Activated gamma-delta T cell (primary cell): Measurements from ENCODE around the gene RNU11.
"Not testable (repeated sequence)": the region's sequence is repeated elsewhere in the genome, so short reads cannot be mapped to it uniquely, and the experiment has no call there.

Experiments used
- DNase-seq: peaks from one replicate; lab custom pipeline; 2025; lab: John Stamatoyannopoulos, UW

RNU11 gene

GRCh38 chr1:28663871-28664470, 15.6 kb downstream of the RNU11 start:
- DNase-seq = no peak

GRCh38 chr1:28666806-28667205, 18.4 kb downstream of the RNU11 start:
- no peak for DNase-seq

DNA sequence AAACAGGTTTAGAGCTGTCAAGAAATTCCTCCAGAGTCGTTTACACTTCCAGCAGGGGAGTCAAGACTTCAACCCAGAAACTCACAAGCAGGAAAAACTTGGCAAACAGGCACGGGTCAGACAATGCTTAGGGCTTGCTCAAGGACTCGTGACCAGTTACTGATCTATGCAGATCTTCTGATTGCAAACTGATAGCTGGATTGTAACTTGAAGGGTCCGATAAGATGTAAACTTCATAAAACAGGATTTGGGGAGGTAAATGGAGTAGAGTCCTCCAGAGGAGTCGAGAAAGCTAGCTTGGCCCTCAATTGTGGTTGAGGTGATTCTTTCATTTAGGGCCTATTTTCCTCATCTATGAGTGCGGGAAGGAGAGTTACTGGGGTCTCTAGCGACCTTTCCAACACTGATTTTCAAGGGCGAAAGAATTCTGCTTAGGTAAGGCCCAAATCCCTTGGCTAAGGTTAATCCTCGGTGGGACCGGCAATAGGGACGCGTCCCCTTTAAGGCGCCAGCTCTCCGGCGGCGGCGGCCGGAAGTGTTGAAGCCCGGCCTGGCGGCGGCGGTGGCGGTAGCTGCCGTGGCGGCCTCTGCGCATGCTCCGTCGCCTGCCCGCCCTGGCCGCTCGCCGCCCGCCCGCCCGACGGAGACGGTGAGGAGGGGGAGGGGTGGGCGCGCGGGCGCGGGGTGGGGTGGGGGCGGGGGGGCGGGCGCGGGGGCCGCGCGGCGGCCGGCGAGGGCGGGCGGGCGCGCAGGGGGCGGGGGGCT, 20.0 kb downstream of the RNU11 start, which contains the start of gene GMEB1:
Gene GMEB1, plus strand, starts transcription at position 594 of the 765 bp plus-strand sequence. CDS start 14,829 bp downstream, outside the sequence.
- DNase-seq = peak; percentile 82

GRCh38 chr1:28668956-28669723, 20.7 kb downstream of the RNU11 start:
- DNase-seq = peak; percentile 75

DNA sequence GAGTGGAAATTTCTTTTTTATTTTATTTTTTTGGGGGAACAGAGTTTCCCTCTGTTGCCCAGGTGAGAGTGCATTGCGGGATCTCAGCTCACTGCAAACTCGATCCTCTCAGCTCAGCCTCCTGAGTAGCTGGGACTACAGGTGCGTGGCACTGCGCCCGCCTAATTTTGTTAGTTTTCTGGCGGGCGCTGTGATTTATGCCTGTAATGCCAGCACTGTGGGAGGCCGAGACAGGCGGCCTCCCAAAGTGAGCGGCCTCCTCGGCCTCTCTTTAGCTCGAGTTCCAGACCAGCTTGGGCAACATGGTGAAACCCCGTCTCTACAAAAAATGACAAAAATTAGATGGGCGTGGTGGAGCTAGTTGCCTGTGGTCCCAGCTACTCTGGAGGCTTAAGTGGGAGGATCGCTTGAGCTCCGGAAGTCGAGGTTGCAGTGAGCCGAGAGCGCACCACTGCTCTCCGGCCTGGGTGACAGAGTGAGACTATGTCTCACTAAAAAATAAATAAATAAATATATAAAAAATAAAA, 22.9 kb downstream of the RNU11 start:
- DNase-seq = no peak

DNA sequence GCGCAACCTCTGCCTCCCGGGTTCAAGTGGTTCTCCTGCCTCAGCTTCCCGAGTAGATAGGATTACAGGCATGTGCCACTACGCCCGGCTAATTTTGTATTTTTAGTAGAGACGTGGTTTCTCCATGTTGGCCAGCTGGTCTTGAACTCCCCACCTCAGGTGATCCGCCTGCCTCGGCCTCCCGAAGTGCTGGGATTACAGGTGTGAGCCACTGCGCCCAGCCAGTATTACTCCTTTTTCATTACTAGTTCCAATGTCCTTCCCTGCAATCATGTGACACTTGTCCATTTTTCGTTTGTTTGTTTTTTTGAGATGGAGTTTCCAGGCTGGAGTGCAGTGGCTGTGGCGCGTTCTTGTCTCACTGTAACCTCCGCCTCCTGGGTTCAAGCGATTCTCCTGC, 24.6 kb downstream of the RNU11 start:
- not testable (repeated sequence) for DNase-seq

- DNase-seq = no peak
Observed at GRCh38 chr1:28675924-28676257, 27.5 kb downstream of the RNU11 start.

DNA sequence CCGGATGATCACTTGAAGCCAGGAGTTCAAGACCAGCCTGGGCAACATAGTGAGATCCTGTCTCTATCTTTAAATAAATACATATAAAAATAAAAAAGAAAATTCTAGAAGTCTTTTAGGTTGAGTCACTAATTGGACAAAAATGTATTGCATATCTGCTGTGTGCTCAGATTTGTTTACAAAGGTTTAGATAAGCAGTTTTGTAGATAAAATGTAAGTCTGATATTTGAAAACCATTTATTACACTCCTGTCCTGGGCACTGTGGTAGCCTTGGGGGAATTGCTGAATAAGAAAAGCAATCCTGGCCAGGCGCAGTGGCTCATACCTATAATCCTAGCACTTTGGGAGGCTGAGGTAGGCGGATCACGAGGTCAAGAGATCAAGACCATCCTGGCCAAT, 31.8 kb downstream of the RNU11 start:
- DNase-seq = no peak

GRCh38 chr1:28682840-28683239, 34.4 kb downstream of the RNU11 start:
- DNase-seq = no peak

GRCh38 chr1:28684937-28685336, 36.5 kb downstream of the RNU11 start:
- DNase-seq = no peak

GRCh38 chr1:28691627-28692026, 43.2 kb downstream of the RNU11 start:
- not testable (repeated sequence) for DNase-seq
